A549 (cell line): ENCODE results near the gene CREM.

Experiments used
- CHD2 ChIP-seq: fragments of 150-350 bp; IDR thresholded peaks from 2 replicates; pipeline ENCODE4 v1.6.1; 2014; ENCODE audit warnings: low read length; ENCODE audit not compliant: partially characterized antibody
- HMGXB4 ChIP-seq: fragments of 250-450 bp; sonication (Bioruptor Pico); IDR thresholded peaks from 2 replicates; pipeline ENCODE4 v1.5.0; 2021; ENCODE audit warnings: mild to moderate bottlenecking, moderate library complexity, borderline replicate concordance
- PHF8 ChIP-seq: fragments of 200-600 bp; sonication (generic); IDR thresholded peaks from 2 replicates; pipeline ENCODE4 v1.6.1; 2016; ENCODE audit warnings: low read depth, mild to moderate bottlenecking, antibody characterized with exemption, moderate library complexity, borderline replicate concordance
- POLR2A ChIP-seq: IDR thresholded peaks from 2 replicates; pipeline ENCODE4 v1.6.1; 2012; ENCODE audit warnings: mild to moderate bottlenecking, low read length
- RAD21 ChIP-seq, 2 experiments: fragments of >200 bp in 1 of 2; sonication (Bioruptor Twin) in 1 of 2; formaldehyde crosslinking in 1 of 2; IDR thresholded peaks in 1 of 2; conservative IDR thresholded peaks in 1 of 2; 2 replicates in 1 of 2; 3 replicates in 1 of 2; pipeline ENCODE4 v1.6.1; 2012 to 2018; ENCODE audit warnings: inconsistent platforms in 1 of 2
- TF ChIP-seq, protein P1 (sequence below): fragments of >200 bp; sonication (Bioruptor Twin); formaldehyde crosslinking; IDR thresholded peaks from 3 replicates; pipeline ENCODE4 v1.5.1; 2016

GRCh38 chr10:35213699-35214098, 87.1 kb downstream of the CREM start:
- TF ChIP-seq CHD2 = no peak
- TF ChIP-seq, protein P1, sequence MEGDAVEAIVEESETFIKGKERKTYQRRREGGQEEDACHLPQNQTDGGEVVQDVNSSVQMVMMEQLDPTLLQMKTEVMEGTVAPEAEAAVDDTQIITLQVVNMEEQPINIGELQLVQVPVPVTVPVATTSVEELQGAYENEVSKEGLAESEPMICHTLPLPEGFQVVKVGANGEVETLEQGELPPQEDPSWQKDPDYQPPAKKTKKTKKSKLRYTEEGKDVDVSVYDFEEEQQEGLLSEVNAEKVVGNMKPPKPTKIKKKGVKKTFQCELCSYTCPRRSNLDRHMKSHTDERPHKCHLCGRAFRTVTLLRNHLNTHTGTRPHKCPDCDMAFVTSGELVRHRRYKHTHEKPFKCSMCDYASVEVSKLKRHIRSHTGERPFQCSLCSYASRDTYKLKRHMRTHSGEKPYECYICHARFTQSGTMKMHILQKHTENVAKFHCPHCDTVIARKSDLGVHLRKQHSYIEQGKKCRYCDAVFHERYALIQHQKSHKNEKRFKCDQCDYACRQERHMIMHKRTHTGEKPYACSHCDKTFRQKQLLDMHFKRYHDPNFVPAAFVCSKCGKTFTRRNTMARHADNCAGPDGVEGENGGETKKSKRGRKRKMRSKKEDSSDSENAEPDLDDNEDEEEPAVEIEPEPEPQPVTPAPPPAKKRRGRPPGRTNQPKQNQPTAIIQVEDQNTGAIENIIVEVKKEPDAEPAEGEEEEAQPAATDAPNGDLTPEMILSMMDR = no peak
- TF ChIP-seq PHF8 = no peak
- TF ChIP-seq HMGXB4 (CRISPR knock-in tag) = no peak
- TF ChIP-seq POLR2A = no peak
- TF ChIP-seq RAD21 (conservative IDR thresholded peaks at IDR 0.05 in 1 of 2, IDR thresholded peaks at IDR 0.05 in 1 of 2) = no peak
